Ishikawa (cell line): ENCODE results near the gene CUBN.

Experiments
- CEBPB ChIP-seq: IDR thresholded peaks from 2 replicates; pipeline ENCODE4 v1.6.1; 2012
- CREB1 ChIP-seq: IDR thresholded peaks from 2 replicates; pipeline ENCODE4 v1.6.1; 2012; ENCODE audit warnings: low read depth
- EGR1 ChIP-seq: IDR thresholded peaks from 2 replicates; pipeline ENCODE4 v1.6.1; 2012
- EP300 ChIP-seq: IDR thresholded peaks from 2 replicates; pipeline ENCODE4 v1.6.1; 2012; ENCODE audit warnings: borderline replicate concordance
- FOXM1 ChIP-seq: IDR thresholded peaks from 2 replicates; pipeline ENCODE4 v1.6.1; 2012; ENCODE audit warnings: low read depth, borderline replicate concordance
- NFIC ChIP-seq: IDR thresholded peaks from 2 replicates; pipeline ENCODE4 v1.6.1; 2012
- RAD21 ChIP-seq: IDR thresholded peaks from 2 replicates; pipeline ENCODE4 v1.6.1; 2012; ENCODE audit warnings: low read depth
- TAF1 ChIP-seq: IDR thresholded peaks from 2 replicates; pipeline ENCODE4 v1.6.1; 2012; ENCODE audit warnings: low read depth, mild to moderate bottlenecking
- TCF12 ChIP-seq: IDR thresholded peaks from 2 replicates; pipeline ENCODE4 v1.6.1; 2012; ENCODE audit warnings: low read depth
- TEAD4 ChIP-seq: IDR thresholded peaks from 2 replicates; pipeline ENCODE4 v1.6.1; 2012
- YY1 ChIP-seq: IDR thresholded peaks from 2 replicates; pipeline ENCODE4 v1.6.1; 2012; ENCODE audit warnings: low read depth
- ZBTB7A ChIP-seq: IDR thresholded peaks from 2 replicates; pipeline ENCODE4 v1.6.1; 2012; ENCODE audit warnings: low read depth
- TF ChIP-seq, protein P1 (sequence below): IDR thresholded peaks from 2 replicates; pipeline ENCODE4 v1.6.1; 2012
- TF ChIP-seq, protein P2 (sequence below): IDR thresholded peaks from 2 replicates; pipeline ENCODE4 v1.6.1; 2012; ENCODE audit warnings: low read depth, mild to moderate bottlenecking
- TF ChIP-seq, protein P3 (sequence below): IDR thresholded peaks from 2 replicates; pipeline ENCODE4 v1.6.1; 2012

CUBN gene

DNA sequence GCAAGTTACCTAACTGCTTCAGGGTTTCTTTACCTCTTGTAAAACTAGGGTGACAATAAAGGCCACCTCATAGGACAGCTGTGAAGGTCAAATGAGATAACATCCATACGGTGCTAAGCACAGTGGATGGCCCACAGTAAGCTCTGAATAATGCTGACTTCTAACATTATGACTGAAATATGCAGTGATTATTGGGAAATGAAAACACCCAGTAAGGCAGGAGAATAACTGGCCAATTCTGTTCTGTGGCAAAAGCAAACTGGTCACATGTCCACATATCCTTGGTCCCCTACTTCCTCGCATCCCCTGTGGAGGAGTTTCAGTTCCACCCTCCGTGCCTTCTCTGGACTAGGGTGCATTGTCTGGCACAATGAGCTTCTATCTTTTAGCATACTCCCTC is 1.4 kb downstream of the CUBN start:
- TF ChIP-seq EP300 (no peak), YY1 (no peak), RAD21 (no peak), TEAD4 (no peak), CEBPB (no peak), CREB1 (no peak), TAF1 (no peak)
- TF ChIP-seq, protein P1, sequence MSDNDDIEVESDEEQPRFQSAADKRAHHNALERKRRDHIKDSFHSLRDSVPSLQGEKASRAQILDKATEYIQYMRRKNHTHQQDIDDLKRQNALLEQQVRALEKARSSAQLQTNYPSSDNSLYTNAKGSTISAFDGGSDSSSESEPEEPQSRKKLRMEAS: no peak

DNA sequence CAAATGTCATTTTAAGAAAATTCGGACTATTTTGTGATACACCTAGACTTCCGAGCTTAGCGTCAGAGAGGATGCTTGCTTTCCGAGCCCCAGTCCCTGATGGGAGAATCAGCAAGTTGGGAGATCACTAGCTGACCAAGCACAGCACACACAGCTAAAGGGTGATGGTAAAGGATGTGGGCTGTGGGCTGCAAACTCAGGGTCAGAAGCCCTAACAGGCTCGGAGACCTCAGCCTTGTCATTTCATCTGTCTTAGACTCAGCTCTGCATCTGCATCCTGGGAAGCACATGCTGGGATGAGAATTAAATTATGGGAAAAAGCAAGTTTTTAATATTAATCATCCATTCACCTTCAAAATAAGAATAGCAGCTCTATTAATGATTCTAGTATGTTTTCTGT is 3.3 kb downstream of the CUBN start:
- TF ChIP-seq NFIC (no peak), CEBPB (no peak), ZBTB7A (no peak), CREB1 (no peak), TCF12 (no peak), RAD21 (no peak), FOXM1 (no peak), TEAD4 (no peak), TAF1 (no peak), YY1 (no peak), EGR1 (no peak), EP300 (no peak)
- TF ChIP-seq, protein P1: no peak
- TF ChIP-seq, protein P2, sequence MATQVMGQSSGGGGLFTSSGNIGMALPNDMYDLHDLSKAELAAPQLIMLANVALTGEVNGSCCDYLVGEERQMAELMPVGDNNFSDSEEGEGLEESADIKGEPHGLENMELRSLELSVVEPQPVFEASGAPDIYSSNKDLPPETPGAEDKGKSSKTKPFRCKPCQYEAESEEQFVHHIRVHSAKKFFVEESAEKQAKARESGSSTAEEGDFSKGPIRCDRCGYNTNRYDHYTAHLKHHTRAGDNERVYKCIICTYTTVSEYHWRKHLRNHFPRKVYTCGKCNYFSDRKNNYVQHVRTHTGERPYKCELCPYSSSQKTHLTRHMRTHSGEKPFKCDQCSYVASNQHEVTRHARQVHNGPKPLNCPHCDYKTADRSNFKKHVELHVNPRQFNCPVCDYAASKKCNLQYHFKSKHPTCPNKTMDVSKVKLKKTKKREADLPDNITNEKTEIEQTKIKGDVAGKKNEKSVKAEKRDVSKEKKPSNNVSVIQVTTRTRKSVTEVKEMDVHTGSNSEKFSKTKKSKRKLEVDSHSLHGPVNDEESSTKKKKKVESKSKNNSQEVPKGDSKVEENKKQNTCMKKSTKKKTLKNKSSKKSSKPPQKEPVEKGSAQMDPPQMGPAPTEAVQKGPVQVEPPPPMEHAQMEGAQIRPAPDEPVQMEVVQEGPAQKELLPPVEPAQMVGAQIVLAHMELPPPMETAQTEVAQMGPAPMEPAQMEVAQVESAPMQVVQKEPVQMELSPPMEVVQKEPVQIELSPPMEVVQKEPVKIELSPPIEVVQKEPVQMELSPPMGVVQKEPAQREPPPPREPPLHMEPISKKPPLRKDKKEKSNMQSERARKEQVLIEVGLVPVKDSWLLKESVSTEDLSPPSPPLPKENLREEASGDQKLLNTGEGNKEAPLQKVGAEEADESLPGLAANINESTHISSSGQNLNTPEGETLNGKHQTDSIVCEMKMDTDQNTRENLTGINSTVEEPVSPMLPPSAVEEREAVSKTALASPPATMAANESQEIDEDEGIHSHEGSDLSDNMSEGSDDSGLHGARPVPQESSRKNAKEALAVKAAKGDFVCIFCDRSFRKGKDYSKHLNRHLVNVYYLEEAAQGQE: no peak
- TF ChIP-seq, protein P3, sequence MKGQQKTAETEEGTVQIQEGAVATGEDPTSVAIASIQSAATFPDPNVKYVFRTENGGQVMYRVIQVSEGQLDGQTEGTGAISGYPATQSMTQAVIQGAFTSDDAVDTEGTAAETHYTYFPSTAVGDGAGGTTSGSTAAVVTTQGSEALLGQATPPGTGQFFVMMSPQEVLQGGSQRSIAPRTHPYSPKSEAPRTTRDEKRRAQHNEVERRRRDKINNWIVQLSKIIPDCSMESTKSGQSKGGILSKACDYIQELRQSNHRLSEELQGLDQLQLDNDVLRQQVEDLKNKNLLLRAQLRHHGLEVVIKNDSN: no peak

DNA sequence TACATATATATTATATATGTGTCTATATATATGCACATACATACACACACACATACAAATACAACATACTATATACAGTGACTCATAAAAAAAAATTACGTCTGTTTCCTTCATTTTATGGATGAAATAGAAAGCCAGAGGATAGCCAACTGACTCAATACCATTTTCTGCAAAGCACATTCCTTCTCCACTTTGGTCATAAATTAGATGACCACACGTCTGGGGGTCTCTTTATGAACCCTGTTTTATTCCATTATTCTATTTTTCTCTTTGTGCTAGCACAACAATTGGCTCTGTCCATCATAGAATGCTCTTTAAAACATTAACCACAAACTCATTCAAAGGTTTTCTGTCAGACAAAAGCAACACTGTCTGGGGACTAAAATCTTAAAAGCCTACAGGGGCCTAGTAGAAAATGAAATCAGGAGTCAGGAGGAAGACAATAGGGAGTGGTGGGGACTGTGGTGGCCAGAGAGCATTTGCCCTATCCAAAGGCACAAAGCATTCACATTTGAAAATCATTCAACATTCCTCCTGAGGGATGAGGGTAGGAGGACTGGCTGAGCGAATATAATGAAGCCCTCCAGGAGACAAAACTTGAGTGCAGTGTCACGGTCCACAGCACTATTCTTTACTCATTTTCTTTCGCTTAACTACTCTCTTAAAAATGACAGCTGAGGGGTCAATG is 4.3 kb downstream of the CUBN start:
- TF ChIP-seq EP300: no peak
- TF ChIP-seq, protein P2: no peak
- TF ChIP-seq NFIC: no peak
- TF ChIP-seq CEBPB: no peak

DNA sequence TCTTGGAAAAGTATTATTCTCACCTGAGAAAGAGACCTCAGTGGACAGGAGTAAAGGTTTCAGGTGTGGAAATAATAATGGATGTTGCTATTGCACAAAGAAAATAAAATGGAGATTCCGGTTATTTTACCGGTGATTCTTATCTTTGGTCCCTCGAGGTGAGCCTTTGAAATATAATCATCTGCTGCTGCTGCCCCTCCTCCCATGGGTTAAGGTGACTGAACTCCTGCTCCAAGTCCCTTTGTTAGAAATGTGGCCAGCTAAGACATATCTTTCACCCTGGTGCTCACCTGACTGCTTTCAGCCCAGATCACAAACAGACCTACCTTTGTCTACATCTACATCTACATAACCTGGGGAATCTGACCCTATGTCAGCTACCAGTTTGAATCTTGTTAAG is 5.7 kb downstream of the CUBN start:
- TF ChIP-seq TCF12 (no peak), EGR1 (no peak), YY1 (no peak), EP300 (no peak), CREB1 (no peak), TEAD4 (no peak), NFIC (no peak), ZBTB7A (no peak), CEBPB (no peak), FOXM1 (no peak), RAD21 (no peak), TAF1 (no peak)
- TF ChIP-seq, protein P3: no peak
- TF ChIP-seq, protein P2: no peak
- TF ChIP-seq, protein P1: no peak
